Stimulated activated CD4-positive, alpha-beta T cell treated with anti-CD3 and anti-CD28 coated beads, Interleukin-1b, Interleukin-23, amount 100 ng/mL, for 24 hours (primary cell): ENCODE data around the gene LIMS4.
"Not testable (repeated sequence)": the region's sequence is repeated elsewhere in the genome, so short reads cannot be mapped to it uniquely, and the experiment has no call there.

ENCODE experiments used
- DNase-seq, 4 experiments: peaks; one replicate each; pipeline ENCODE4 v3.0.0-alpha.2; 2020; ENCODE audit warnings: low read depth in 4 of 4, low spot score in 1 of 4

The LIMS4 gene

GRCh38 chr2:110450951-110451350 lies 21.7 kb downstream of the LIMS4 start:
- DNase-seq, result not testable (repeated sequence)

- DNase-seq, result not testable (repeated sequence)
Measured at GRCh38 chr2:110449127-110449947, 23.3 kb downstream of the LIMS4 start.

- DNase-seq, result not testable (repeated sequence)
Measured at GRCh38 chr2:110446644-110447043, 26.0 kb downstream of the LIMS4 start.

DNA sequence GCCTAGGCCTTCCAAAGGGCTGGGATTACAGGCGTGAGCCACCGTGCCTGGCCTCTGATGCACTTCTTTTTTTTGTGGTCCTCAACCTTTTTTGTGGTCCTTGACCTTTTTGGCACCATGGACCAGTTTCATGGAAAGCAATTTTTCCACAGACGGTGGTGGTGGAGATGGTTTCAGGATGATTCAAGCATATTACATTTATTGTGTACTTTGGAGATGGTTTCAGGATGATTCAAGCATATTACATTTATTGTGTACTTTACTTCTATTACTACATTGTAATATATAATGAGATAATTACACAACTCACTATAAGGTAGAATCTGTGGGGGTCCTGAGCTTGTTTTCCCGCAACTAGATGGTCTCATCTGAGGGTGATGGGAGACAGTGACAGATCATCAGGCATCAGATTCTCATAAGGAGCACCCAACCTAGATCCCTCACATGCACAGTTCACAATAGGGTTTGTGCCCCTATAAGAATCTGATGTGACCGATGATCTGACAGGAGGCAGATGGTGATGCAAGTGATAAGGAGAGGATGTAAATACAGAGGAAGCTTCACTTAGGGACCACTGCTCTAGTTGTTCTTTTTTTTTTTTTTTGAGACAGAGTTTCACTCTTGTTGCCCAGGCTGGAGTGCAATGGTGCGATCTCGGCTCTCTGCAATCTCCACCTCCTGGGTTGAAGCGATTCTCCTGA lies 29.2 kb downstream of the LIMS4 start:
- not testable (repeated sequence) for DNase-seq

- not testable (repeated sequence) for DNase-seq
Measured at GRCh38 chr2:110441905-110442304, 30.7 kb downstream of the LIMS4 start.

DNA sequence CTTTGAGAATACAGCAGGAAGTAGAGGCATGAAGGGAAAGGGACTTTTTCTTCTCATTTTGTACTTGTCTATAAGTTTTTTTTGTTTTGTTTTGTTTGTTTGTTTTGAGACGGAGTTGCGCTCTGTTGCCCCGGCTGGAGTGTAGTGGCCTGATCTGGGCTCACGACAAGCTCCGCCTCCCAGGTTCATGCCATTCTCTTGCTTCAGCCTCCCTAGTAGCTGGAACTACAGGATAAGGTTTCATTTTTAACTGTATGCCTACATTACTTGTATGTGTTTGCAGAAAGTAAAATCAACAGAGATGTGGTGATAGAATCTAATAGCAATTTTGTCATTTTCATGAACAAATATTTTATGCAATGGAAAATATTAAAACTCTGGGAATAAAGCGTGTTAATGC lies 38.1 kb downstream of the LIMS4 start:
- DNase-seq, result not testable (repeated sequence)

- DNase-seq, result not testable (repeated sequence)
Measured at GRCh38 chr2:110425725-110426124, 46.9 kb downstream of the LIMS4 start.

DNA sequence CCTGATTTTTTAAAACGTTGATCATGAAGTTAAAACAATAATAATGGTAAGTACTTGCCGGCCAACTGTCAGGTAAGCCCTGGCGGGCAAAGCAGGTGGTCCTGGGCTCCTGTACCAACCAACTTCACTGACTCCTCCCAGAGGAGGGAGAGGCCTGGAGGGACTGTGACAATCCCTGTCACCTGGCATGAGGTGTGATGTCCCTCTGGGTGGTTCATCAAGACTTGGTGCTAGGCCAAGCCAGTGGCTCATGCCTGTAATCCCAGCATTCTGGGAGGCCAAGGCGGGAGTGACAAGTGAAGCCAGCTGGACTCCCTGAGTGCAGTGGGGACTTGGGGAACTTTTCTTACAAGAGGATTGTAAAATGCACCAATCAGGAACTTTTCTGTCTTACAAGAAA lies 48.2 kb downstream of the LIMS4 start:
- not testable (repeated sequence) for DNase-seq

DNA sequence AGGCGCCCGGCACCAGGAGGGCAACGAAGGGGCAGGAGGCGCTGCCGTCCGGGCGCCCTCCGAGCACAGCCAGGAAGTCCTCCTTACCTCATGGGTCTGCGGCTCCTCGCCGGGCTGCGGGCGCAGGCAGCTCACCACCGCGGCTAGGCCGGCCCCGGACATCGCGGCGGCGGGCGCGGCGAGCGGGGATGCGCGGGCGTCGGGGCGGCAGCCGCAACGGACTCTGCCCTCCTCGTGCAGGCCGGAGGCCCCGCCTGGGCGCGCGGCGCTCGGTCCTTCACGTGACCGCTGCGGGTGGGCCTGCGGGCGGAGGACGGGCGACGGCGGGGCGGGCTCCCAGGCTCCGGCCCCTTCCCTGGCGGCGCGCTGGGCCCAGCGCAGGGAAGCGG lies 49.0 kb downstream of the LIMS4 start:
- not testable (repeated sequence) for DNase-seq

GRCh38 chr2:110422852-110423573 lies 49.6 kb downstream of the LIMS4 start:
- DNase-seq, result not testable (repeated sequence)

- DNase-seq, result not testable (repeated sequence)
Measured at GRCh38 chr2:110420641-110421354, 51.8 kb downstream of the LIMS4 start.

DNA sequence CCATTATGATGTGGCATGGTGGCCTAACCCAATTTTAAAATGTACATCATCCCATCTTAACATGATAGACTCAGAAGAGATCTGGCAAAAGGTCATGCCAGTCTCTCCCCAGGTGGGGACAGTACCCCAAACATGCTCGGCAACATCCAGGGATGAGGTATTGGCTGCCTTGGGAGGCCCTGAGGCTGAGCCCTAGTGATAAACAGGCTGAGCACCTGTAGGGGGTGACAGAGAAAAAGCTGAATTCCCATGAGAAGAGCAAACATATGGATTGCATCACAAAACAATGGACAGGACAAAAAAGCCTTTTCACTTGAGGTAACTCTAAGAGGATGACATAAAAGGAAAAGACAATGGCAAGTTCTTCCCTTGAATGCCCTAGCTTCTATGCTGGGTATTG lies 65.5 kb downstream of the LIMS4 start:
- not testable (repeated sequence) for DNase-seq

- DNase-seq, result not testable (repeated sequence)
Measured at GRCh38 chr2:110404988-110405387, 67.6 kb downstream of the LIMS4 start.

GRCh38 chr2:110404246-110404645 lies 68.4 kb downstream of the LIMS4 start:
- DNase-seq, result not testable (repeated sequence)

- DNase-seq, result not testable (repeated sequence)
Measured at GRCh38 chr2:110401001-110401618, 71.5 kb downstream of the LIMS4 start.

DNA sequence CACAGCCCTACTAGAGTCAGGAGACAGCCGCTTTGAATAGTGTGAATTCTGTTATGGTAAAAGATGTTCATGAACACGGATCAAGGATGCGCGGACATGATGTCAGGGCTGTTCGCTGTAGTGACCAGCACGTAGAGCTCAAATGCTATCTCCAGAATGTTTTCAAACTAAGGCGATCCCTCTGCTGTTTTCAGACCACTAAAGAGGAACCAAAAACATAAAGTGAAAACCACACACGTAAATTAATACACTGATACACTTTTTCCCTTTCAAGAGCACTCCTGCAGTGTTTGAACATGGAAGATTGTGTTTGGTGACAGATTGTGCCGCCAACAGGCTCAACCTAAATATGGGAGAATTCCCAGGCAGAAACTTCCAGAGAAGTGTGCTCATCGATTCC lies 73.2 kb downstream of the LIMS4 start:
- DNase-seq, result not testable (repeated sequence)

- not testable (repeated sequence) for DNase-seq
Measured at GRCh38 chr2:110395990-110396389, 76.6 kb downstream of the LIMS4 start.
